ENCODE data around the gene HAGH.

The HAGH gene

GRCh38 chr16:1770328-1771187 lies 56.1 kb downstream of the HAGH start (continued):
- no peak for TF ChIP-seq ZNF354C (tag by site-specific recombination; IDR thresholded peaks at IDR 0.05; ENCODE audit: borderline replicate concordance, low read depth)
- no peak for TF ChIP-seq ZNF596 (tag by site-specific recombination; IDR thresholded peaks at IDR 0.05)
- TF ChIP-seq KLF10 (tag by site-specific recombination; IDR thresholded peaks at IDR 0.05) = no peak
- TF ChIP-seq ZNF704 (tag by site-specific recombination; IDR thresholded peaks at IDR 0.05) = no peak
- TF ChIP-seq PRDM1 (tag by site-specific recombination; IDR thresholded peaks at IDR 0.05) = no peak
- TF ChIP-seq ZNF571 (tag by site-specific recombination; IDR thresholded peaks at IDR 0.05) = no peak
- TF ChIP-seq ZNF366 (tag by site-specific recombination; conservative IDR thresholded peaks at IDR 0.05) = no peak
- no peak for TF ChIP-seq ZNF302 (tag by site-specific recombination; IDR thresholded peaks at IDR 0.05; ENCODE audit: low read depth)
- no peak for TF ChIP-seq AEBP2 (tag by site-specific recombination; IDR thresholded peaks at IDR 0.05; ENCODE audit: borderline replicate concordance)
- no peak; the same call in 1 of the 2 replicates for TF ChIP-seq EGR2 (tag by site-specific recombination; IDR thresholded peaks at IDR 0.05; ENCODE audit: low read depth)
- TF ChIP-seq HOXC10 (CRISPR knock-in tag; IDR thresholded peaks at IDR 0.05) = no peak
- no peak for TF ChIP-seq ZNF518A (tag by site-specific recombination; conservative IDR thresholded peaks at IDR 0.05; ENCODE audit: low read depth)
- no peak for TF ChIP-seq ZBTB7A (tag by site-specific recombination; IDR thresholded peaks at IDR 0.05; ENCODE audit: low read depth)
- TF ChIP-seq ZNF16 (tag by site-specific recombination; IDR thresholded peaks at IDR 0.05; ENCODE audit: low read depth) = no peak
- peak; percentile 87 for TF ChIP-seq ZBTB20 (tag by site-specific recombination; IDR thresholded peaks at IDR 0.05)
- no peak for TF ChIP-seq MYNN (tag by site-specific recombination; IDR thresholded peaks at IDR 0.05; ENCODE audit: borderline replicate concordance)
- TF ChIP-seq IKZF3 (tag by site-specific recombination; IDR thresholded peaks at IDR 0.05) = peak; percentile 85
- 0 out of 2 replicates have a peak, but pooled peaks have one; percentile 27 for TF ChIP-seq ZBTB11 (tag by site-specific recombination; conservative IDR thresholded peaks at IDR 0.05; ENCODE audit: low read depth)
- 0 out of 2 replicates have a peak, but pooled peaks have one; percentile 15 for TF ChIP-seq OVOL3 (tag by site-specific recombination; IDR thresholded peaks at IDR 0.05)
- TF ChIP-seq ZNF114 (tag by site-specific recombination; IDR thresholded peaks at IDR 0.05) = no peak
- TF ChIP-seq GLI4 (tag by site-specific recombination; IDR thresholded peaks at IDR 0.05) = no peak
- no peak for TF ChIP-seq ZNF610 (tag by site-specific recombination; IDR thresholded peaks at IDR 0.05; ENCODE audit: borderline replicate concordance)
- peak; percentile 80 for TF ChIP-seq SCRT2 (tag by site-specific recombination; IDR thresholded peaks at IDR 0.05)
- no peak; the same call in 1 of the 2 replicates for TF ChIP-seq ZNF239 (tag by site-specific recombination; IDR thresholded peaks at IDR 0.05)
- no peak for TF ChIP-seq BCL11A (tag by site-specific recombination; IDR thresholded peaks at IDR 0.05; ENCODE audit: low read depth)
- peak; percentile 81 for TF ChIP-seq ZEB2 (tag by site-specific recombination; IDR thresholded peaks at IDR 0.05)
- TF ChIP-seq ZNF514 (tag by site-specific recombination; IDR thresholded peaks at IDR 0.05) = no peak
- no peak for TF ChIP-seq TCF7L2 (IDR thresholded peaks at IDR 0.05; ENCODE audit: borderline replicate concordance, low read depth, low read length)
- no peak for TF ChIP-seq ZNF169 (tag by site-specific recombination; IDR thresholded peaks at IDR 0.05)

Measured in HEK293 (cell line).